GM12878 (cell line): ENCODE data around the gene TYK2. TPM values are rescaled to one million over a fixed set of nuclear protein-coding genes. Genes with fewer than 3 reads are reported as not detected.

ENCODE experiments used
- ATAC-seq: fragments of 200-7000 bp; cut with Tn5 transposase; 3 replicates; pipeline ENCODE4 v1.9.1; 2020; ENCODE audit warnings: mild to moderate bottlenecking, moderate library complexity
- BruUV-seq: library from RNA; stranded (reverse); fragments of 400-500 nt; replicated peaks from 2 replicates; lab custom pipeline; 2021; lab: Mats Ljungman, UMichigan
- CTCF ChIA-PET: fragments of 300-600 bp; sonication (Branson Sonifier 250); formaldehyde crosslinking; extraction: SDS; loops from one replicate; lab custom pipeline; 2021; ENCODE audit warnings: inconsistent platforms; lab: Yijun Ruan, JAX
- POLR2A ChIA-PET: fragments of 350-600 bp; formaldehyde crosslinking; extraction: SDS; loops from one replicate; lab custom pipeline; 2021; ENCODE audit warnings: inconsistent platforms; lab: Charles Lee
- RAD21 ChIA-PET: fragments of 300-600 bp; sonication (Branson Sonifier 250); formaldehyde crosslinking; loops from one replicate; lab custom pipeline; 2023; ENCODE audit warnings: antibody characterized with exemption; ENCODE audit not compliant: unreplicated experiment; lab: Charles Lee
- SMC1A ChIA-PET: fragments of 300-600 bp; sonication (Branson Sonifier 250); formaldehyde crosslinking; loops from one replicate; lab custom pipeline; 2023; ENCODE audit not compliant: unreplicated experiment, uncharacterized antibody; lab: Charles Lee
- DNase-seq: peaks from one replicate; pipeline ENCODE4 v3.0.0-alpha.2; 2011; ENCODE audit warnings: low read depth, low spot score
- FAIRE-seq: peaks from 3 replicates; lab custom pipeline; 2011; peaks lifted over from hg19 to GRCh38; lab: Jason Lieb, UNC
- H2AFZ ChIP-seq: 2 replicates; pipeline ENCODE4 v1.6.0; 2011; ENCODE audit warnings: low read depth, low read length, control low read depth; ENCODE audit not compliant: control insufficient read depth
- H3K27ac ChIP-seq: 2 replicates; pipeline ENCODE4 v1.5.1; 2011; ENCODE audit warnings: control low read depth; ENCODE audit not compliant: control insufficient read depth, insufficient read depth
- H3K27me3 ChIP-seq, 2 experiments: replicated peaks in 1 of 2; 2 replicates each; pipeline versions ENCODE4 v1.6.0 to v1.6.1; 2011; ENCODE audit warnings: low read length in 1 of 2; ENCODE audit not compliant: control insufficient read depth in 2 of 2, insufficient read depth in 2 of 2
- H3K36me3 ChIP-seq, 2 experiments: 2 replicates each; pipeline ENCODE4 v1.5.1; 2011; ENCODE audit warnings: low read length in 1 of 2; ENCODE audit not compliant: control insufficient read depth in 2 of 2, insufficient read depth in 2 of 2
- H3K4me1 ChIP-seq: 2 replicates; pipeline ENCODE4 v1.6.1; 2011; ENCODE audit warnings: mild to moderate bottlenecking, low read length, moderate library complexity, mixed read lengths; ENCODE audit not compliant: control insufficient read depth, insufficient read depth
- H3K4me2 ChIP-seq: 2 replicates; pipeline ENCODE4 v1.6.0; 2011; ENCODE audit warnings: control low read depth; ENCODE audit not compliant: control insufficient read depth, insufficient read depth
- H3K4me3 ChIP-seq: fragments of 200-600 bp; sonication (generic); 2 replicates; pipeline ENCODE4 v1.5.1; 2016
- H3K79me2 ChIP-seq: 2 replicates; pipeline ENCODE4 v1.6.0; 2011; ENCODE audit warnings: low read length; ENCODE audit not compliant: control insufficient read depth, insufficient read depth
- H3K9ac ChIP-seq: 2 replicates; pipeline ENCODE4 v1.8.0; 2011; ENCODE audit warnings: low read length, control low read depth, mixed read lengths; ENCODE audit not compliant: control insufficient read depth, insufficient read depth
- H3K9me3 ChIP-seq: replicated peaks from 3 replicates; pipeline ENCODE4 v1.5.1; 2011; ENCODE audit warnings: mild to moderate bottlenecking, low read length; ENCODE audit not compliant: control insufficient read depth, insufficient read depth
- H4K20me1 ChIP-seq: 2 replicates; pipeline ENCODE4 v1.6.0; 2011; ENCODE audit not compliant: control insufficient read depth, insufficient read depth
- ATF2 ChIP-seq: IDR thresholded peaks from 2 replicates; pipeline ENCODE4 v1.6.1; 2012; ENCODE audit warnings: low read length, inconsistent platforms
- BMI1 ChIP-seq: fragments of 450-650 bp; IDR thresholded peaks from 2 replicates; pipeline ENCODE4 v1.6.1; 2016; ENCODE audit warnings: mild to moderate bottlenecking, moderate library complexity, borderline replicate concordance
- CBX3 ChIP-seq: fragments of 200-600 bp; sonication (generic); IDR thresholded peaks from 2 replicates; pipeline ENCODE4 v1.6.1; 2016; ENCODE audit warnings: low read depth, borderline replicate concordance
- ELK1 ChIP-seq: IDR thresholded peaks from 2 replicates; pipeline ENCODE4 v1.6.1; 2012; ENCODE audit warnings: low read depth, low read length, improper control_type of control experiment
- EP300 ChIP-seq, 2 experiments: fragments of 150-350 bp in 1 of 2; IDR thresholded peaks; 2 replicates each; pipeline ENCODE4 v1.6.1; 2011 to 2012; ENCODE audit warnings: low read depth in 2 of 2, low read length in 2 of 2, borderline replicate concordance in 1 of 2, improper control_type of control experiment in 1 of 2, inconsistent platforms in 1 of 2; ENCODE audit not compliant: control insufficient read depth in 1 of 2
- ETV6 ChIP-seq, 2 experiments: fragments of 450-650 bp in 1 of 2; IDR thresholded peaks in 1 of 2; conservative IDR thresholded peaks in 1 of 2; 2 replicates each; pipeline ENCODE4 v1.6.1; 2014; ENCODE audit warnings: antibody characterized with exemption in 1 of 2, borderline replicate concordance in 1 of 2, low read depth in 1 of 2, mild to moderate bottlenecking in 1 of 2, moderate library complexity in 1 of 2
- FOXM1 ChIP-seq: IDR thresholded peaks from 2 replicates; pipeline ENCODE4 v1.6.1; 2012; ENCODE audit warnings: low read depth, mild to moderate bottlenecking, inconsistent platforms, low read length, moderate library complexity
- GATAD2B ChIP-seq: fragments of 450-650 bp; conservative IDR thresholded peaks from 2 replicates; pipeline ENCODE4 v1.6.1; 2017; ENCODE audit warnings: low read depth, mild to moderate bottlenecking, moderate library complexity
- IKZF1 ChIP-seq: fragments of 450-650 bp; conservative IDR thresholded peaks from 2 replicates; pipeline ENCODE4 v1.6.1; 2017; ENCODE audit warnings: antibody characterized with exemption, mild to moderate bottlenecking
- MAX ChIP-seq: IDR thresholded peaks from 2 replicates; pipeline ENCODE4 v1.6.1; 2012; ENCODE audit warnings: low read depth, low read length, improper control_type of control experiment
- STAT1 ChIP-seq: fragments of 450-650 bp; conservative IDR thresholded peaks from 2 replicates; pipeline ENCODE4 v1.6.1; 2014; ENCODE audit warnings: antibody characterized with exemption, mild to moderate bottlenecking
- SUPT20H ChIP-seq: IDR thresholded peaks from 2 replicates; pipeline ENCODE4 v1.6.1; 2011; ENCODE audit warnings: low read depth, mild to moderate bottlenecking, low read length, moderate library complexity, borderline replicate concordance; ENCODE audit not compliant: control insufficient read depth
- SUZ12 ChIP-seq: fragments of 200-600 bp; sonication (generic); IDR thresholded peaks from one replicate; pipeline ENCODE4 v1.6.1; 2018; ENCODE audit warnings: antibody characterized with exemption, mild to moderate bottlenecking; ENCODE audit not compliant: unreplicated experiment
- WRNIP1 ChIP-seq: IDR thresholded peaks from 2 replicates; pipeline ENCODE4 v1.6.1; 2011; ENCODE audit warnings: low read depth, low read length, improper control_type of control experiment, borderline replicate concordance
- WGBS: methylation state at CpG from one replicate; pipeline ENCODE4 v1.1.6; 2016; ENCODE audit warnings: low lambda C conversion rate; ENCODE audit not compliant: insufficient replicate concordance, insufficient coverage; ENCODE audit errors: missing lambda C conversion rate; 5-methylcytosine and 5-hydroxymethylcytosine counted together
- in situ Hi-C: fragments of 300-500 bp; cut with MboI; formaldehyde crosslinking; loops from 9 replicates; pipeline ENCODE4 v1.14.3; 2018; ENCODE audit warnings: mixed read lengths
- intact Hi-C: fragments of 100-400 bp; cut with micrococcal nuclease; formaldehyde crosslinking; loops from one replicate; pipeline ENCODE4 v1.14.2; 2022; ENCODE audit not compliant: unreplicated experiment
- polyA plus RNA-seq, 11 experiments: library from polyadenylated mRNA; depleted of rRNA in 4 of 11; unstranded in 6 of 11; stranded (reverse) in 5 of 11; fragments of >200 nt; fragmentation: Nextera tagmentation in 4 of 11; fragmentation: Illumina TruSeq in 1 of 11; extraction: Ambion mirVana in 4 of 11; extraction: Trizol in 1 of 11; gene quantifications; 1 replicate in 1 of 11; 2 replicates in 10 of 11; pipeline versions ENCODE4 v1.2.1 to v1.2.3, GENCODE V29; 2011 to 2016; ENCODE audit warnings: inconsistent platforms in 2 of 11, missing spikeins in 2 of 11, low read depth in 1 of 11
- total RNA-seq, 4 experiments: library from RNA; depleted of rRNA in 3 of 4; stranded (reverse); fragments of >200 nt in 3 of 4; fragmentation: Illumina TruSeq in 1 of 4; extraction: Trizol in 1 of 4; gene quantifications; 2 replicates each; pipeline versions ENCODE4 v1.2.1 to v1.2.3, GENCODE V29; 2013 to 2021

The TYK2 gene
- total and polyA plus RNA-seq, 10 of the 15 experiments (the other 5 are each of a cell fraction or from before 2014, with no cell fraction given): 36.4 to 364 (median 179) TPM

- no peak for DNase-seq
- no peak for TF ChIP-seq ATF2
- TF ChIP-seq GATAD2B: no peak
- TF ChIP-seq MAX: no peak
- TF ChIP-seq STAT1: no peak
- TF ChIP-seq IKZF1: no peak
- TF ChIP-seq EP300 (IDR thresholded peaks at IDR 0.05; ENCODE audit: borderline replicate concordance in 1 of 2, control insufficient read depth in 1 of 2, low read depth in 2 of 2, low read length in 2 of 2): no peak
- TF ChIP-seq FOXM1: no peak
- TF ChIP-seq SUZ12: no peak
- no peak for TF ChIP-seq CBX3
- no peak for TF ChIP-seq ELK1
- TF ChIP-seq SUPT20H: no peak
- no peak for TF ChIP-seq BMI1
- no peak for TF ChIP-seq ETV6 (conservative IDR thresholded peaks at IDR 0.05 in 1 of 2, IDR thresholded peaks at IDR 0.05 in 1 of 2; ENCODE audit: borderline replicate concordance in 1 of 2, low read depth in 1 of 2)
- TF ChIP-seq WRNIP1: no peak
- H3K9ac ChIP-seq: no peak overlapping the region
- RAD21 ChIA-PET: no interaction called here
- TSS peak; percentile 45 for BruUV-seq
- no peak overlapping the region for H3K27ac ChIP-seq
- in situ Hi-C loops (no loop called here), intact Hi-C loops (no loop called here)
- H3K4me3 ChIP-seq: no peak overlapping the region
- H3K27me3 ChIP-seq: no peaks in the 10 kb centered on the region
- 97% methylated on average over 23 of the region's 23 CpGs for WGBS
- H3K36me3 ChIP-seq: peaks cover 31 to 45% of the 10 kb centered on the region in 2 experiments
- SMC1A ChIA-PET: no interaction called here
- H3K4me2 ChIP-seq: no peak overlapping the region
- POLR2A ChIA-PET: no interaction called here
- no peaks in the 10 kb centered on the region; the same call in 1 of the 2 replicates for H4K20me1 ChIP-seq
- H2AFZ ChIP-seq: no peak overlapping the region
- no peak for FAIRE-seq
- ATAC-seq: no peak
- no peaks in the 10 kb centered on the region for H3K4me1 ChIP-seq
- CTCF ChIA-PET: no interaction called here
- H3K9me3 ChIP-seq: no peaks in the 10 kb centered on the region; the same call in 2 of the 3 replicates
- H3K79me2 ChIP-seq: no peaks in the 10 kb centered on the region; the same call in 1 of the 2 replicates
These were observed 14.9 kb downstream of the TYK2 start for GRCh38 chr19:10365518-10365917.
